Measurements from ENCODE around the gene C16orf86.

GRCh38 chr16:67676516-67676915 lies 9.9 kb downstream of the C16orf86 start:
- TF ChIP-seq EP300 (IDR thresholded peaks at IDR 0.05; ENCODE audit: borderline replicate concordance in 1 of 2, low read depth in 1 of 2, low read length in 1 of 2) (no peak), ELF1 (IDR thresholded peaks at IDR 0.05) (no peak), CTCF (IDR thresholded peaks at IDR 0.05) (no peak), CHD2 (IDR thresholded peaks at IDR 0.05; ENCODE audit: low read length, partially characterized antibody) (no peak)
